NCI-H2171 (cell line): ENCODE measurements around the gene MMP20.

Experiments
- DNase-seq: peaks from one replicate; lab custom pipeline; 2025; lab: John Stamatoyannopoulos, UW

The MMP20 gene

GRCh38 chr11:102559839-102560238, 65.3 kb downstream of the MMP20 start:
- DNase-seq = no peak

DNA sequence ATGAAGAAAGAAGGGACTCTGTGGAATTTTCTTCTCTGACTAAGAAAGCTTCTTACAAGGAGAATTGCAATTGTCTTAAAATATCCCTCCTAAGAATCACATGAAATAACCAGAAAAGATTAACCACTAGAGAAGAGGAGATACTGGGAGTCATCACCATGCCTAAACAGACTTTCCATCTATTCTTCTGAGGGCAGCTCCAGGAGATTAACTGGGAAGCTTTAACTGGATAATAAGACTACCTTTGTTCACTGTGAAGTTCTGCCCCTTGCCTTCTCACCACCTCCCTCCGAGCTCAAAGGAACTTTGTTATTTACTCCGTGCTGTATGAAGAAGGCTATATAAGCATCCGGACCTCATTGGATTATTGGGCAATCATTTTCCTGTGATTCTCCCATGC, 70.0 kb downstream of the MMP20 start:
- no peak for DNase-seq

GRCh38 chr11:102553835-102554282, 71.3 kb downstream of the MMP20 start:
- DNase-seq = no peak

- no peak for DNase-seq
Measured at GRCh38 chr11:102552447-102553194, 72.5 kb downstream of the MMP20 start.

GRCh38 chr11:102552020-102552419, 73.1 kb downstream of the MMP20 start:
- DNase-seq = no peak

- no peak for DNase-seq
Measured at GRCh38 chr11:102551169-102551781, 73.9 kb downstream of the MMP20 start.

GRCh38 chr11:102546923-102547471, 78.1 kb downstream of the MMP20 start:
- DNase-seq = no peak

DNA sequence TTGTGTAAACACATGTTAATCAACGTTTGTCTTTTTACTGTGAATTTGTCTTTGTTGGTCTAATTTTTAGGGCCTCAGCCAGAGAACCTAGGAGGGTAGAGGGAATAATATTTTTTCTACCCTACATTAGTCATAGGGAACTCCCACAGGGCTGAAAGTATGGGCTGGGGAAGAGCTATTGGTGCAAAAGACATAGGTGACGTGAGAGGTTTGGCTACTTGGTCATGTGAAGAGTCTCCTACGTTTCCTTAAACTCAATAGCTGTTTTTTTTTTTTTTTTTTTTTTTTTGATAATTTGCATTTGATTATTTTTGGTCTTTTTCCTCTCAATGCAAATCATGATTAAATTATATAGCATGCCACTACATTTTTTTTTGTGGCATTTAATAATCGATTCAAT, 78.7 kb downstream of the MMP20 start:
- no peak for DNase-seq

DNA sequence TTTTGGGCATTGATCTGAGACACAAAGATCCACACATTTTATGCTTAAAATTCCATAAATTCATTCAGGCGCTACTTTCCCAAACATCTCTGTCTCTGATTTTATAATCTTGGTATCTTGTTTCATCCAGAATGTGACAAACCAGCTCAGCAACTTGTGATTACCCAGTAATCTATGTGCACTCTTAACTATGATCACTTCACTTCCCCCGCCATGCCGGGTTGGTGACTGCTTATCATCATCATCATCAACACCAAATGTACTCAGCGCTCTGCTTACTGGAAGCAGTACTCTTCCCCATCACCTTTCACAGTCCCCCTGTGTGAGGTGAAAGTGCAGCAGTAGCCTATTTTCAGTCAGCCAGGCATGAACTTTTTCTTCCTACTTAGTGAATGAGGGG, 79.4 kb downstream of the MMP20 start:
- no peak for DNase-seq

DNA sequence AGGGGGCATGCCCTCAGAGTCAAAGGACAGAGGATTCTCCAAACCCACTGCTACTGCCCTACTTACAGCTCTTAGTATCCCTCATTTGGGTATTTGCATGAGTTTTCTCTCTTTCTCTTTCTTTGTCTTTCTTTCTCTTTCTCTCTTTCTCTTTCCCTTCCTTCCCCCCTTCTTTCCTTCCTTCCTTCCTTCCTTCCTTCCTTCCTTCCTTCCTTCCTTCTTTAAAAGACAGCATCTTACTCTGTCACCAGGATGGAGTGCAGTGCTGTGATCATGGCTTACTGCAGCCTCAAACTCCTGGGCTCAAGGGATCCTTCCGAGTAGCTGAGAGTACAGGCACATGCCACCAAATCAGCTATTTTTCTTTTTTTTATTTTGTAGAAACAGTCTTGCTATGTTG, 80.5 kb downstream of the MMP20 start:
- DNase-seq = no peak

DNA sequence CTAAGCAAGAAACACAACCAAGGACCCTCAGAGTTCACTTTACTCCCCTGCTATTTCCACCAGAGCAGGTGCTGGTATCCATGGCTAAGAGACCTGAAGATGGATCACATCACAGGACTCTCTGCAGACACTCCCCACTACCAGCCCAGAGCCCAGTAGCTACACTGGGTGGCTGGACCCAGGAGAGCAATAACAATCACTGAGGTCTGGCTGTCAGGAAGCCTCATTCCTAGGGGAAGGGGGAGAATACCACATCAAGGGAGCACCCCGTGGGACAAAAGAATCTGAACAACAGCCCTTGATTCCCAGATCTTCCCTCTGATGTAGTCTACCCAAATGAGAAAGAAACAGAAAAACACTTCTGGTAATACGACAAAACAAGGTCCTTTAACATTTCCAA, 85.6 kb downstream of the MMP20 start:
- no peak for DNase-seq

DNA sequence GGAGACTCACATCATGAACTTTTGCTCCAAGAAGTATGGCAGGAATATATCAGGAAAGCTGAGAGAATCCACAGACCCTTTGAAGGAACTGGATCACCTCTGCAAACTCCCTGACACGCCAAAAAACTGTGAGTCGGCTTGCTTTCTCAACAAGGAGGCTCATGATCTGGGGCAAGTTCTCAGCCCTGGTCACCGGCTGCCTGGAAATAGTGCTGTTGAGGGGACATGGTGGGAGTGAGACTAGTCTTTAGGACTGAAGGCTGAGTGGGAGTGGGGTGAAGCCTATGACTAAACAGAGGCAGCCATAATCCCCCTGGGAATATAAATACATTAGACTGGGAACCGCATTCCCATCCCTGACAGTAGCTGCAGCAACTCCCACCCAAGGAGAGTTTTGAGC, 86.2 kb downstream of the MMP20 start:
- no peak for DNase-seq

DNA sequence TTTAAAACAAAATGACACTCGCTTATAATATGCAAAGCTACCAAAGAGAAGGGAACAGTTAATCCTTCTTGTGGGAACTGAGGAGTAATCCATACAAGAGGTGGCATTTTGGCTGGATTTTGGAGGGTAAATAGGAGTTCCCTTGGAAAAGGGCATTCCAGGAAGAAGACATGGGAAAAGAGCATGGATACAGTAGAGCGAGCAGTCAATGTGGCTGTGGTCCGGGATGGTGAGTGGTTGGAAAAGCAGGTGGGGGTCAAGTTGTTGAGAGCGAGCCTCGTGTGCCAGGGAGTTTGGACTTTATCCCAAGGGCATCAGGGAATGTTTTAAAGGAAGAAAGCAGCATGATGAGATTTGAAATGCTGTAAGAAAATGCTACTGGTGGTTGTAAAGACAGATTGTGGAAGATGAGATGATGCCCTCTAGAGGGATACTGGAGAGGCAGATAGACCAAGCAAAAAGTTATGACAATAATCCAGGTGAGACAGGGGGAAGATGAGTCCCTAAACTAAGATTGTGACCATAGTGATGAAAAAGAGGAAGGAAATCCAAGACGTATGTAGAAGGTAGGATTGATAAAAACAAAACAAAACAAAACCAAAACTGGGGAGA, 90.8 kb downstream of the MMP20 start:
- no peak for DNase-seq

DNA sequence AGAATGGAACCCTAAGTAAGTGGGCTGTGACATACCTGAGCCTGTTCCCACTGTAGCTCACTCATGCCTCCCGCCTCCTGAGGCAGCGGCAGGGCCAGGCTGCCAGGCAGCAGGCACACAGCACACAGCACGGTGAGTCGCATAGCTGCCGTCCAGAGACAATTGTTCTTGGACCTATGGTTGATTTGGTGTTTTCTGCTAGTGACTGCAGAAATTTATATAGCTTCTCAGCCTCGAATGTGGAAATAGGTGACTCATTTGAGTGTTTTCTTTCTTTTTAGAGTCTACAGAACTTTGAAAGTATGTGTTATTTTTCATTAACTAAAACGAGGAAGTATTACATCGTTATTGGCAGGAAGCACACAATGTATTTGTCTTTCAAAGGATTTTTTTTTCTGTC, 94.6 kb downstream of the MMP20 start, which contains the start of gene MMP7:
Gene MMP7 (minus strand): TSS at position 190 of the 400 bp plus-strand sequence. CDS start 47 bp downstream, at position 143.
- DNase-seq = no peak

- DNase-seq = no peak
Measured at GRCh38 chr11:102528618-102529017, 96.5 kb downstream of the MMP20 start.

DNA sequence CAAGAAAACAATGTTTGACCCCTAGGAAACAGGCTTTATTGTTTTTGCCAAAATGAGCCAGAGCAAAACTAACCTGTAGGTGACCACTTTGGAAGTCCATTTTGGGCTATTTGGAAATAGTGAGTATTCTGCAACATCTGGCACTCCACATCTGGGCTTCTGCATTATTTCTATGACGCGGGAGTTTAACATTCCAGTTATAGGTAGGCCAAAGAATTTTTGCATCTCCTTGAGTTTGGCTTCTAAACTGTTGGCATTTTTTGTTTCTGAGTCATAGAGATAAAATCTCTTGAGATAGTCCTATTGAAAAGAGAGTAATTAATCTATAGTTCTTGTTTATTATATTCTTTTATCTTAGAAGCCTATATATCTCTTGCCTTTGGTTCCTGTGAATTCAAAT, 97.4 kb downstream of the MMP20 start:
- no peak for DNase-seq

DNA sequence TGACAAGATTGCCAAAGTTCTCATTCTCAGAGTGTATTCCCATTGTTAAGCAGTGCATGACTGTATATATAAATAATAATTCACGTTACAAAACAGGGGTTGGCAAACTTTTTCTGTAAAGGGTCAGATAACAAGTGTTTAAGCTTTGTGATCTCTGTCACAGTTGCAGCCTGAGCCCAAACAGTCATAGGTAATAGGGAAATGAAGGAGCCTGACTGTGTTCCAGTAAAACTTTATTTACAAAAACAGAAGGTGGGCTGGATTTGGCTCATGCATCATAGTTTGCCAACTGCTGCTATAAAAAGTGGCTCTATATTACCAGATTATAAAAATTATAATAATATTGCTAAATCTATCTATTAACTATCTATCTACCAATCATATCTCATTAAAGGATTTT, 98.1 kb downstream of the MMP20 start:
- DNase-seq = no peak
